HG02938 (cell line): ENCODE measurements around the gene BEAN1.
"Not testable (repeated sequence)": the region's sequence is repeated elsewhere in the genome, so short reads cannot be mapped to it uniquely, and the experiment has no call there.

Source experiments
- ATAC-seq: cut with Tn5 transposase; IDR thresholded peaks from one replicate; pipeline ENCODE4 v1.9.1; 2021; ENCODE audit warnings: mild to moderate bottlenecking, moderate library complexity; ENCODE audit not compliant: unreplicated experiment

The BEAN1 gene

DNA sequence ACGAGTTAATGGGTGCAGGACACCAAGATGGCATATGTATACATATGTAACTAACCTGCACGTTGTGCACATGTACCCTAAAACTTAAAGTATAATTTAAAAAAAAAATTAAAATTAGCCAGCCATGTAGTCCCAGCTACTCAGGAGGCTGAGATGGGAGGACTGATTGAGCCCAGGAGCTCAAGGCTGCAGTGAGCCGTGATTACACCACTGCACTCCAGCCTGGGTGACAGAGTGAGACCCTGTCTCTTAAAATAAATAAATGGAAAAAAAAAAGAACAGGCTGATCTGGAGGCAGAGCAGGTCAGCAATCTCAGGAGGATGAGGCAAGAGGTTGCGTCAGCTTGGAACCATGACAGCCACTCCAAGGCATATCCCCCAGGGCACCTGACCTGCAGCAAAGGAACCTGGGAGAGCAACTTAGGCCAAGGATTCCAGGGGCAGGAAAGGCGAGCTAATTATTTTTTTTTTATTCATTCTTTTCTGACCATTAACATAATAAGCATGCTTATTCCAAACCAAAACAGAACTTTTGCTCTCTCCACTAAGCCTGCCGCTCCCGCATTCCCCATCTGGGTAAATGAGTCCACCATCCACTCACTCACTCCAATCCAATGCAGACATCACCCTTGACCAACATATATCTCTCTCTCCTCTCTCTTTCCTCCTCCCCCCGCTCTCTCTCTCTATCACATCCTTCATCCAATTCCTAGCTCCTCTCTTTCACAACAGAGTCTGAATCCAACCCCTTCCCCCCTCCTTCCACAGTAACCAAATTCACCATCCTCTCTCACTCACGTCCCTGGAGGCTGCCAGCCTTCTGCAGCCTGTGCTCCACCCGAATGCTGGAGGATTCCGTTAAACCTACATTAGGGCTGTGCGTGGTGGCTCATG is 75.2 kb downstream of the BEAN1 start:
- no peak for ATAC-seq

DNA sequence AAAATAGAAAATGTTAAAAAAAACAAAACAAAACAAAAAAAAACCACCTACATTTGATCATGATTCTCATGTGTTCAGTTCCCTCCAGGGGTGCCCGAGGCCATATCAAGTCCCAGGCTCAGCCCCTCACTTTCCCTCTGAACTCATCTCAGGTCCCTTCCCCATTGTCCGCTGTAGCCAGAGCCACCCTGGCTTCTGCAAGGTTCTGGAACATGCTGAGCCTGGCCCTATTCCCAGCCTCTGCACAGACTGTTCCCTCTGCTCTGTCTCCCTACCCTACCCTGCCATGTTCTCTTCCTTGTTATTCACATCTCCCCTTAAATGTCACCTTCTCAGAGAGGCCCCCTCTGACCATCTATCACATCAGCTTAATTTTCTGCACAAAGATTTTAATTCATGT is 75.9 kb downstream of the BEAN1 start:
- no peak for ATAC-seq

DNA sequence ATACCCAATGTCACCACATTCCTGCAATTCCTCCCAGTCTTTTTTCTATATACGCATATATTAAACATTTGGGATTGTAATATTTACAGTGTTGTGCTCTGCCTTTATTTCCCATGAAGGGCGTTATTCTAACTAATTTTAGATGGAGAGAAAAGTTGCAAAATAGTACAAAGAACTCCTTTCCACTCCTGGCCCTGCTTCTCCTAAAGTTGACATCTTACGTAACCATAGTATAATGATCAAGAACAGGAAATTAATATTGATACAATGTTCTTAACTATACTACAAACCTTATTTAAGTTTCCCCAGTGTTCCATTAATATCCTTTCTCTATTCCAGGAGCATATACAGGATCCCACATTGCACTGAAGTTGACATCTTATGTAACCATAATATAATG is 76.5 kb downstream of the BEAN1 start:
- ATAC-seq: no peak

DNA sequence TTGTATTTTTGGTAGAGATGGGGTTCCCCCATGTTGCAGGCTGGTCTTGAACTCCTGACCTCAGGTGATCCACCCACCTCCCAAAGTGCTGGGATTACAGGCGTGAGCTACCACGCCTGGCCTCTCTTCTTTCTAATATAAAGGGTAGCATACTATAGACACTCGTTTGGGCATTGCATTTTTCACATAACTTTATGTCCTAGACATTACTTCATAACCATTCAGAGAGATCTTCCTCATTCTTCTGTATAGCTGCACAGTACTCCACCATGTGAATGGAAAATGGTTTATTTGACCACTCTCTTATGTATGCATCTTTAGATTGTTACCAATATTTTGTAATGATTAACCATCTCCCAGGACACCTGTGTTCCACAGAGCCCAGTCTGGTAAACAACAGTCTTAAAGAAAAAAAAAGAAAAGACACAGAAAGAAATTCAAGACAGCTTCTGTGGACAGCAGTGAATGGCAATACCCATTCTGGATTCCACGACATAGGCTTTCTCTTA is 80.7 kb downstream of the BEAN1 start:
- no peak for ATAC-seq

DNA sequence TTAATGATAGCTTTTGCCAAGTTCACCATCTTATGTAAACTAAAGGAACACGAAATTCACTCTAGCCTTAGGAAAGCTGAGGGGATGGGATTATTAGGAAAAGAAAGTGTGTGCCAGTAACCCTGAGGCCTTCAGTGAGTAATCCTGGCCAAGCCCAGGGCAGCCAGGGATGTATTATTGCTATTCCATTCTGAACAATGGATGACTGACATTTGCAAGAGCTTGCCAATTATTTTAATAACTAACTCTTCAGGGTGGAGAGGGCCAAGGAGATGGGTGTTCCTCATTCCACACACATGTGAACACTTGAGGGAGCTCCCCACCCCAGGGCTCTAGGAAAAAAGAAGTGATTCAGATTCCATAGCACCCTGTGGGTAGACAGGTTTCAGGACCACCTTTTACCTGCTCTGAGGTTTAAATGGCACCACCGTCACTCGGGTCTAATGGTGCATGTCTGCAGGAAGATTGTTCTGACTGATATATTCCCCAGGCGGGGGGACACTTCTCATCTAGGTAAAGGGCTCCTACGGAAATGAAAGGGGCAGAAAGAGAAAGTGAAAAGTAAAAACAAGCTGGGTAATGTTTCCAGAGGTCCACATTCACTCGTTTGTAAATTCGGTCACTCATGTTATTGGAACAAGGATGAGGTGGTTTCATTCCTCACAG is 81.3 kb downstream of the BEAN1 start:
- ATAC-seq: peak; percentile 72

DNA sequence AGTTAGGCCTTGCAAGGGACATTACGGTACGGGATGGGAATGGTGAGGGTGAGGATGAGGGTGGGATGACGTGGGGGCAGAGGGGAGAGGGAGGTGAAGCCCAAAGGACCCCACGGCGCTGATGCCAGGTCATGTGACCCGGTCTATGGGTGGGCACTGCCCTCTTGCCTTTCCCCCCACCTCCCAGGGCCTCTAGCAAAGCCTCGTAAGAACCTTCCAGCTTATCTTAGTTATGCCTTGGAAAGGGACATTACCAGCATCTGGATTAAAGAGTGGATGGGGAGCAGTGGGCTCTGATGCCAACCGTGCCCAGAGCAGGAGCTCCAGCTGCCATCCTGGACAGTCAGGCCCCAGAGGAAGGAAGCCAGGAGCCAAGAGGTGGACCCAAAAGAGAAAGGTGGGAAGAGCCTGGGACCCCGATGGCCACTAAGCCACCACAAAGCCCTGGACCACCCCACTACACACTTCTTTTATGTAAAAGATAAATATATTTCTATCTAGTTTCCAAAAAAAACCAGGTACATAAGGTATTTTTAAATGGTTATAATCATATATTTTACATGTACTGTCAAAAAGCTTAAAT is 81.9 kb downstream of the BEAN1 start:
- no peak for ATAC-seq

DNA sequence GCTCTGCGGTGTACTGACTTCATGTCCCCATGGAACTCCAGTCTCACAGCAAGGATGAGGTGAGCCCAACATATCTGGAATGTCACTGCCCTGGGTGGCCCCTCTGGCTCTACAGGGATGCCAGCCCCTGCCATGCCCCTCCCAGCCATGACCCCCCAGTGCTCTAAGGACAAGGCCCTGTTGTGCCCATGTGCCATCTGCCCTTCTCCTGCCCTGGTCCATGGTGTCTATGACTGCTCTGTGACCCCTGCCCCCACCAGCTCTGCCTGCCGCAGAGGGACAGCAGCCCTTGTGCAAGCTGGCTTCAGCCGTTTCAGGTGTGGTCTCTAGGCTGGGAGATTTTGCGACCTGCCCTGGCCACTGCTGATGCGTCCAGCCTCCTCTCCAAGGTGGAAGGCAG is 82.5 kb downstream of the BEAN1 start:
- ATAC-seq: no peak

DNA sequence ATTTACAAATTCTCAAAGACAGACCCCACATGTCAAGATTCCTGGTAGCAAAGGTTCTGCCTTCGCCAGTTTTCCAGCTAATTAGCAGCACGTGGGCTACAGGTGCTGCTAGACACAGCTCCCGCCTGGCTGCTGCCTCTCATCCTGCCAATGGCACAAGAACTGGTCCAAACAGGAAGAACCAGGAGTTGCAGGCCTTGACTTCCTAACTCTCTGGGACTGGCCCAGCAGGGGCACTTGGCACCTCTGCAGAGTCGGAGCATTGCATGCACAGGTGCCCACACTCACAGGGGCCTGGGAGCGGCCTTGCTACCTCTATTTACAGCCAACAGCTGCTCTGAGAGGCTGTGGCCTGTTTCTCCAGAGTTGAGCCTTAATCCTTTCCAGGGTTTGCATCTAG is 83.2 kb downstream of the BEAN1 start:
- no peak for ATAC-seq

DNA sequence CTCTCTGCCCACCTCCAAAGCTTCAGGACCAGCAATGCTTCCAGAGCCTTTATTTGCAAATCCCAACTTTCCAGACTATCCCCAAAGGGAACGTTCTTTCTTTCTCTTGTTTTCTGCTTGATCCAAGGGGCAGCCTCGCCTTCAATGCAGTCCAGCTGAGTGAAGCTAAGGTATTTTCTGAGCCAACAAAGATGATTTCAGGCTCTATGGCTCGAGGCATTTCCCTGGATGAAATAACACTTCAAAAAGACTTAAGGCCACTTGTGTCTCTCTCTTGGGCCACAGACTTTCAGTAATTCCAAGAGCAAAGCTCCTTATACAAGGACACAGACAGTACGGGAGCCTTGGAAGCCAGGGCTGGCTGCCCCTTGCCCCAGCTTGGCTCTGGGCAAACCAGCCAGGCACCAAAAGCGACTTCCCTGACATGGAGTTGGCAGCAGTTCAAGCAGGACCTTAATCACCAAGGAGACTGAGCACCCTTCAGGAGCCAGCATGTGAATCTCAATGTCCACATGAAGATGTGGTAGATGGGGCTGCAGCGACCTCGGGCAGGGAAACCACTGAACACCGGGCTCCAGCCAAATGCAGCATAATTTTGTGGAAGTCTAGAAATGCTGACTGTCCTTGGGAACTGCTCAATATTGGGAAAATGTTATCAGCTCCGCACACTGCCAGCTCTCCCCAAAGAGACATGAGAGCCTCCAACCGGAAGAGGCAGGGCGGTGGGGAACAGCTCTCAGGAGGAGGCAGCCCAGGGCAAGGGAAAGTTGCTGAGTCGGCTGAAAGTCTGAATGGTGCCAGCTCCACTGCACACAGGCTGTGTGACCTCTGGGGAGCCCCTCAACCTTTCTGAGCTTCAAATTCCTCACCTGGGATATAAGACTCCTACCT is 83.9 kb downstream of the BEAN1 start:
- no peak for ATAC-seq

DNA sequence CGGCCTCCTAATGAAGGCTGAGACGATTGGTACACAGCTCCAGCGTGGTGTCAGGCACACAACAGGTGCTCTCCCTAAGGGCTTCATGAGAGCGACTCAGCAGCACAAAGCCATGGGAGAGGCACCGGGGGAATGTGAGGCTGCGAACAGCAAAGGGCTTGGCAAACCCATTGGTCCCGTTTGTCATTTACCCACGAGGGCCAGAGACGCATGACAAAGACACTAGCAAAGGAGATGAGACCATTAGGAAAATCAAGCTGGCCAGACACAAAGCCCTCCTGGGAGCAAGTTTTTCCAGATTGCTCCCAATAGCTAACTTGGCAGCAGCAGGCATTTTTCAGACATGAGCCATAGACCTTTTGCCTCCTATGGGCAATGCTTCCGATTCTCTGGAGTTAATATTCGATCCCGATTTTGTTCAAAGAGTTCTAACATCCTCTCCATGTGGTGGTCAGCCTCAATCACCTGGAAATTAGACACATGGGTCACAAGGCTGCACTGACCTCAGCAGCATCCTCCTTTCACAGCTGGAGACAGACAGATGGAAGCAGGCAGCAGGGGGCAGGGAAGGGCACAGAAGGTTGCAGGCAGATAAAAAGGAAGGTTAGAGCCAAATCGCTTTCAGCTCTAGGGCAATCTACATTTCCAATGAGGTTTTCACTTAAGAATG is 84.6 kb downstream of the BEAN1 start:
- ATAC-seq: no peak

DNA sequence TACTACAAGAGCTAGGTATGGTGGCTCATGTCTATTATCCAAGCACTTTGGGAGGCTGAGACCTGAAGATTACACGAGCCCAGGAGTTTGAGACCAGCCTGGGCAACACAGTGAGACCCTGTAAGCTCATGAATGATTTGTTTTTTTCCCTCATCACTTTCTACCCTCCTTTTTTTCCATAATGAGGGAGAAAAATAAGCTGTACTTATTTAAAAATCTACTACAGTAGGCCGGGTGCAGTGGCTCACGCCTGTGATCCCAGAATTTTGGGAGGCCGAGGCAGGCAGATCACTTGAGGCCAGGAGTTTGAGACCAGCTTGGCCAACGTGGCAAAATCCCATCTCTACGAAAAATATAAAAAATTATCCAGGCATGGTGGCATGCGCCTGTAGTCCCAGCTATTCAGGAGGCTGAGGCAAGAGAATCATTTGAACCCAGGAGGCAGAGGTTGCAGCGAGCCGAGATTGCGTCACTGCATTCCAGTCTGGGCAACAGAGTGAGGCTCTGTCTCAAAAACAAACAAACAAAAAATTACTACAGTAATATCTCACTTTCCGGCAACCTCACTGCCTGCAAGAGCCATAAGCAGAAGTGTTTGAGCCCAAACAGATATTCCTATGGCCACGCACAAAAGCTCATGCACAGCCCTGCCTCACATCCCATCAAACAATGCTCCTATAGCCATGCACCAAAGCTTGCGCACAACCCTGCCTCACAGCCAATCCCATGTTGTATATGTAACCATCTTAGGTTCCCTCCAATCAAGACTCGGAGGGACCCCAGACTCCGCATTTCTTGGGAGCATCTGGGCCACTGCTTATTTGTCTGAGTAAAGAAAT is 85.4 kb downstream of the BEAN1 start:
- no peak for ATAC-seq

DNA sequence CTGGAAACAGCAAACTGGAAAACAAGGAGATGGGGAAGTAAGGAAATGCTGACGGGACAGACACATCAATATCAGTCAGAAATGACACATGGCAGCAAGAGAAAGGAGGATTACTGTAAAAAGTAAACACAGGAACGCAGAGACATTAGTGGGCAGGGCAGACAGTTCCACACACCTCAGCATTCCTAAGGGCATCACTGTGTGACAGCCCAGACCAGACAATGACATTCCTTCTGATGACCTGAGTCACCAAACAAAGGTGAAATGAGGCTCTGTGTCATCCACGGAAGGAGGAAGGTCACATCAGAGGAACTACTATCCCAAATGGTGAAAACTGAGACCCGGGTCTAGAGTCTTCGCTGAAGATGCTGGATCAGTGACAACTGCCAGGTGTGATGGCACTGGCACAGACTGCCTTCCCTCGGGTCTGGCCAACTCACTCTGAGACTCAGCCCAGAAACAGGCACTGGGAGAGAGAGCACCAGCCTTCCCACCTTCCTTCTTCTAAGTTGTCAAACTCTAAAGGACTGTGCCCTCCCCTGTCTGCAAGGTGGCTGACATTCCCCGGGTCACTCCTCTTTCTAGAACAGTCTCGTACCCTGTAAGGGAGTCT is 86.1 kb downstream of the BEAN1 start:
- no peak for ATAC-seq

DNA sequence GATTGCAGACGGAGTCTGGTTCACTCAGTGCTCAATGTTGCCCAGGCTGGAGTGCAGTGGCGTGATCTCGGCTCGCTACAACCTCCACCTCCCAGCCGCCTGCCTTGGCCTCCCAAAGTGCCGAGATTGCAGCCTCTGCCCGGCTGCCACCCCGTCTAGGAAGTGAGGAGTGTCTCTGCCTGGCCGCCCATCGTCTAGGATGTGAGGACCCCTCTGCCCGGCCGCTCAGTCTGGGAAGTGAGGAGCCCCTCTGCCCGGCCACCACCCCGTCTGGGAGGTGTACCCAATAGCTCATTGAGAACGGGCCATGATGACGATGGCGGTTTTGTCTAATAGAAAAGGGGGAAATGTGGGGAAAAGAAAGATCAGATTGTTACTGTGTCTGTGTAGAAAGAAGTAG is 87.3 kb downstream of the BEAN1 start:
- ATAC-seq: not testable (repeated sequence)

DNA sequence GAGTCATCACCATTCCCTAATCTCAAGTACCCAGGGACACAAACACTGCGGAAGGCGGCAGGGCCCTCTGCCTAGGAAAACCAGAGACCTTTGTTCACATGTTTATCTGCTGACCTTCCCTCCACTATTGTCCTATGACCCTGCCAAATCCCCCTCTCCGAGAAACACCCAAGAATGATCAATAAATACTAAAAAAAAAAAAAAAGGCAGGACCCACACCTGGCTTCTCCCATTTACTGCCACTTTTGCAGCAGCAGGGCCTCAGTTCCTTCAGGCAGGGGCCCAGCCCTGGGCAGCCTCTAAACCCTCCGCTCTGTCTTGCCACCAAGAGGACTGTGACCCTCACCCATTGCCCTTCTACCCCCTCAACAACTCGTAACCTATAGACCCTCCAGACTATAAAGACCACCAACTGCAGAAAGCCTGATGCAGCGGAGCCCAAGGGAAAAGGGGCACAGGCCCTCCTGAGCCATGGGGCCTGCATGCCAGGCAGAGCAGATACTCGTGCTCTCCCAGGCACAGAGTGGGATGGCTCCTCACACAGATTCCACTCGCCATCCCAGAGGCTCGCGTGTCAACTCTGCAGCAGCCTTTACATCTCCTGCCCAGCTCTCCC is 88.0 kb downstream of the BEAN1 start:
- ATAC-seq: not testable (repeated sequence)

DNA sequence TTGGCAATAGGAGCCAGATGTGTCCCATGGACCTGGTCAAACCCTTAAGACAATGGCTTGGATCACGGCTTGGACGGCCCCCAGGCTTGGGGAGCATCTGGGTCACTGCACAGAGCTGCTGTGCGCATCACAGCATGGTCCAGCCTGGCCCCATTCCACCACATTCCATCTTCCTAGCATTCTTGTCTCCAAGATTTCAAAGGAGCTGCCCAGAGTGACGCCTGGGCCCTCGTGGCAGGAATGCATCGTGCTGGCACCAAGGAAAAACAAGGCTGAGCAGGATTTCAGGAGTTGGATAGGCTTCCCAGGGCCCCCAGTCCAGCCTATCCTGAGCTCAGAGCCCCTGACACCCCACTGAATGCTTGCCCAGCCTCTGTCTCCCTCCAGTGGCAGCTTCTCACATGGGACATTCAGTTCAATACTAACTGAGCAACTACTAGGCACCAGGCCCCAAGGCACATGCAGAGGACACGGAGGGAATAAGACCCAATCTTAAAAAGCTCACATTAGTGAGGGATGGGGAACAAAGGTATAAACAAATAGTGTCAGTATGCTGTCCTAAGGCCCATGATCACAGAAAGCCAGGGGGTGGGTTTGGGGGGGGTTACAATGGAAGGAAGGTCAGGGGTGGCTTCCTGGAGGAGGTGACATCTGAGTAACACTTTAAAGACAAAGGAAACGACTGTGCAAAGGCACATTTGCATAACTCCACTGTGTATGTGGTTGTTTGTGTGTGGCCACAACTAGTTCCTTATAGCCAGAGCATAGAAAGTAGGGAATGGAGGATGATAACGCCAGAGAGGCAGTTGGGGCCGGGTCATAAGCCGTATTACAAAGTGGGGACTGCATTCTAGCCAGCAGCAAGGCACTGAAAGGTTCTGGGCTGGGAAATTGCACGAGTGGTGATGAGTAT is 88.8 kb downstream of the BEAN1 start:
- ATAC-seq: no peak

DNA sequence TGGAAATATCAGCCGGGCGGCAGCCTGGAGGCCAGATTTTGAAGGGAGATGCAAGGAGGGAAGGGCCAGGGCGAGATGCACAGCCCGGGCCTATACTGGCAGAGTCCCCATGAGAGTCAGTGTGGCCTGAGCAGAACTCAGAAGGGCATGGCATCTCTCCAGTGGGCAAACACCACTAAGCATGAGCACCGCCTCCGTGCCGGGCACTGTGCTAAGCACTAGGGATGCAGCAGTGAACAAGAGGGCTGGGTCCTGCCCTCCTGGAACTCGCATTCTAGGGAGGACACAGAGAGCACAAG is 89.4 kb downstream of the BEAN1 start:
- ATAC-seq: no peak

DNA sequence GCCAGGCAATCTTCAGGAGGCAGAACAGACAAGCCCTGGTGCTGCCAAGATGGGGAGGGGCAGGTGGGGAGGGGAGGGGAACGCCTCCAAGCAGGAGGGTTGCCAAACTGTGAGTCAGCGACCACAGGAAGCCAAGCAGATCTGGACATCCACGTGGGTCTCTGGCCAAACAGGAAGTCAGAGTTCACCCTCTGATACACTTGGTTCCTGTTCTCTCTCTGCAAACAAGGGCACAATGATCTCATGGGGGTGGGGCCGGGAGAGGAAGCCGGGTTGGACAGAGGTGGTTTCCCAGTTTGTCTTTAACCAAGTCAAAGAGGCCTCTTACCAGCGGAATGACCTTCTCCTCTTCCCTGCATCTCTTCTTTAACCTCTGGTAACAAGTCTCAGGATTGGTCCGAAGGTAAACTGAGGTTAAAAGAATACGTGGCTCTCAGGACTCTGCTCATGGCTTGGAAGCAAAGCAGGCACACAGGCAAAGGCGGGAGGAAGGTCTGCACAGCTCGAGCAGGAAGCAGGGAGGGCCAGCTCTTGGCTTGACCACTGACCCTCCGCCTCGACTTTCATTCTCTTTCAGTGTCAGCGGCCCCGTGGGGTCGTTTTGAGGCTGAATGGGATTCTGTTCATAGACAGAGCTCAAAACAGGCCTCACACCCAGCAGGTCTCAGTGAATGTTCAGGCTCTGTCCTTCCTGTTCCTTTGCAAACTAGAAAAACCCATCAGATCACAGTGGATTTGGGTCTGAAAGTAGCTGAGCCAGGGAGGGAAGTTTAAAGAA is 89.9 kb downstream of the BEAN1 start:
- ATAC-seq: peak; percentile 98
